KOPT-K1 (cell line): Measurements from ENCODE around the gene IFNAR2.
"Not testable (repeated sequence)": the region's sequence is repeated elsewhere in the genome, so short reads cannot be mapped to it uniquely, and the experiment has no call there.

Source experiments
- H3K27ac ChIP-seq: fragments of 200-600 bp; sonication (generic); 2 replicates; pipeline ENCODE4 v1.5.1; 2016; ENCODE audit warnings: antibody characterized with exemption, mild to moderate bottlenecking, low read depth, low read length; ENCODE audit not compliant: poor library complexity, severe bottlenecking
- H3K36me3 ChIP-seq: fragments of 200-600 bp; sonication (generic); 2 replicates; pipeline ENCODE4 v1.5.1; 2017; ENCODE audit warnings: antibody characterized with exemption, mild to moderate bottlenecking, low read length, moderate library complexity; ENCODE audit not compliant: insufficient read depth
- H3K9me3 ChIP-seq: fragments of 200-600 bp; sonication (generic); 2 replicates; pipeline ENCODE4 v1.5.1; 2017; ENCODE audit warnings: antibody characterized with exemption, low read length, mild to moderate bottlenecking; ENCODE audit not compliant: insufficient read depth, poor library complexity, severe bottlenecking

Gene IFNAR2

DNA sequence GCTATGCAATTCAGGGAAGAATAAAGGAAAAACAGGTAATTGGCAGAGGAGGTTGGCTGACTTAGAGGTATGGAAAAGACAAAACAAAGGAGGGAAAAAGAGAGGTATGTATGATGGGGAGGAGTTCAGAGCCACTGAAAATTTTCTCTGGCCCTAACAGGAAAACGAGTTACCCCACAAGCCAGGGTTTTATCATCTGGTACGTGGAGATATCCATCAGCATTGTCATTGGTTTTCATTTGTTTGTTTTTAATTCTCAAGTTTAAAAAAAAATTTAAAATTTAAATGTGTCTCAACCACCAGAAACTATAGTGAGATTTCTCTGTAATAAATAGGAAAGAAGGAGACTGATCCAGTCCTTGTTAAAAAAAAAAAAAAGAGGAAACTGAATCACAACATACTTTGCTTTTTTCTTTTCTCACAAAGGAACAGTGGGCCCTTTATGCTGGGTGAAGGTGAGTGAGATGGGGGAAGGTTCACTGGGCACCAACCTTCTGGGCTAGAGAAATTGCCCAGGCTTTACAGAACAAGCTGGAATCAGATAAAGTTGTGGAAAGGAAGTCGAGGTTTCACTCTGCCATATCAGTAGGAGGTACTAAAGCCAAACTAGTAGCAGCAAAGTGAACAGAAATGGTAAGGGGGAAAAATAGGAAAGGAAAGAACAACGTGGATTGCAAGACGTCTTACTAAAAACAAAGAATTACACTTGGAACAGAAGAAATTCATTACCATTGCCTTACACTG is 2.7 kb downstream of the IFNAR2 start:
- Histone ChIP-seq H3K9me3 (no peaks in the 10 kb centered on the region), H3K36me3 (peaks cover 40% of the 10 kb centered on the region), H3K27ac (peak overlapping the region; percentile 93)

GRCh38 chr21:33234635-33235520 is 5.1 kb downstream of the IFNAR2 start:
- Histone ChIP-seq H3K36me3 (peaks cover 59% of the 10 kb centered on the region), H3K9me3 (no peaks in the 10 kb centered on the region), H3K27ac (no peak overlapping the region)

GRCh38 chr21:33236013-33236686 is 6.4 kb downstream of the IFNAR2 start:
- peaks cover 59% of the 10 kb centered on the region for H3K36me3 ChIP-seq
- peak overlapping the region; percentile 32 for H3K27ac ChIP-seq
- H3K9me3 ChIP-seq, result no peaks in the 10 kb centered on the region

DNA sequence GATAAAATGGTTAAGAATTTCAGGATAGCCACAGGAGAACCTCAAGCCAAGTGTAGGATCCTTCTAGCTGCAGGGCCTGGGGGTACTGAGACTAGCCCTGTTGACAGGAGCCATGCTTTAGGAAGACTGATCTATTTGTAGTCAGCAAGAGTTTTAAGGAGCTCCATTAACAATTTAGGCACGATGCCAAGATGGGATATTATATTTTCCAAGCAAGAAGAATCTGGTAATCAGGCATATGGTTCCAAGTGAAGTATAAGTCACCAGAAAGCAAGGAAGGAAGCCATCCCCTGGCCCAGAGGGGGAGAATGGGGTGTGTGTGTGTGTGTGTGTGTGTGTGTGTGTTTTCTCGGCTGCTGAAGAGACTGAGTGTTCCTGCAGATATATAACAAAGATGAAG is 7.0 kb downstream of the IFNAR2 start:
- Histone ChIP-seq H3K36me3 (peaks cover 59% of the 10 kb centered on the region), H3K27ac (peak overlapping the region; percentile 32), H3K9me3 (no peaks in the 10 kb centered on the region)

GRCh38 chr21:33237486-33237885 is 7.7 kb downstream of the IFNAR2 start:
- Histone ChIP-seq H3K36me3 (peaks cover 64% of the 10 kb centered on the region), H3K9me3 (no peaks in the 10 kb centered on the region), H3K27ac (peak overlapping the region; percentile 57)

DNA sequence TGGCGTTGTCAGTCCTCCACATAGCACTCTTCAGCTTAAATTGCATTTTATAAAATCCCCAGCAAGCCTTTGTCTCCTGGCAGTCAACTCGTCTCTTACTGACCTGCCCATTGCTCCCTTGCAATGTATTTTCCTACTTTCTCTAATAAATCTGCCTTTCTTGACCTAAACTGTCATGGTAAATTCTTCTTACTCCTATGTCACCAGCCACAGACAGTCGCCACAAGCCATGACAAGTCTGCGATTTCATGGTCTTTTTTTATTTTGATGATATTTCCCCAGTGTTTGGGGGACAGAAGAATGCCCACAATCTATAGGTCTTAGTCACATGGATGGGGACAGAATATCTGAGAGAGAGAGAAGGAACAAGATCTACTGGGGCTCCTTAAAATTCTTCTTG is 8.4 kb downstream of the IFNAR2 start:
- peaks cover 69% of the 10 kb centered on the region for H3K36me3 ChIP-seq

DNA sequence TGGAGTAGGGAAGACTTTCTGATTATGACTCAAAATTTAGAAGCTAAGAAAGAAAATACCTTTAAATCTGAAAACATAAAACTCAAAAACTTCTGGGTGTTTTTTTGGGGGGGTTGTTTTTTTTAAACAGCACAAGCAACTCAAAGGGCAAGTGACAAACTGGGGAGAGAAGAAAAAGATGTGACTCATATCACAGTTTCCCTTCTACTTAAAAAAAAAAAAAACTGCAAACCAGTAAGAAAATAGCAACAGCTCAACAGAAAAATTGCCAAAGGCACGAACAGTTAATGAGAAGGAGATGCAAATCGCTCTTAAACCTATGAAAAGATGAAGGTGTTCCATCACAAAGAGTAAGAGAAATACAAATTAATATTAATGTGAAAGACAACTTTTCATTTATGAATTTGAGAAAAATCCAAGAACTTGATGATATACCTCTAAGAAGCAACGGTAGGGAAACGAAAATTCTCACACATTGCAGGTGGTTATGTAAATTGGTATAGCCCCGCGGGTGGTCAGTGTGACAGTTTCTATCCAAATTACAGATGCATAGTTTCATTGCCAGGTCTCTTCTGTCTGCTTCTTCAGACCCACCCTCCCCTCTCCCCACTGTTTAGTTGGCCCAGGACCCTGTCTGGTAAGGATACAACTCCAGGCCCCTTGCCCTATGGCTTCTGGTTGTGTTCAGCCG is 9.0 kb downstream of the IFNAR2 start:
- Histone ChIP-seq H3K36me3 (peaks cover 68% of the 10 kb centered on the region), H3K9me3 (no peaks in the 10 kb centered on the region), H3K27ac (peak overlapping the region; percentile 57)

More for the DNA sequence above, 8.4 kb downstream of the IFNAR2 start:
- Histone ChIP-seq H3K9me3 (no peaks in the 10 kb centered on the region), H3K27ac (peak overlapping the region; percentile 57)

GRCh38 chr21:33239559-33240127 is 9.9 kb downstream of the IFNAR2 start:
- Histone ChIP-seq H3K27ac (peak overlapping the region; percentile 57), H3K36me3 (peaks cover 64% of the 10 kb centered on the region)

GRCh38 chr21:33240404-33240803 is 10.7 kb downstream of the IFNAR2 start:
- H3K36me3 ChIP-seq, result peaks cover 64% of the 10 kb centered on the region
- H3K27ac ChIP-seq, result peak overlapping the region; percentile 57

More at GRCh38 chr21:33239559-33240127, 9.9 kb downstream of the IFNAR2 start:
- H3K9me3 ChIP-seq, result not testable (repeated sequence)

GRCh38 chr21:33241846-33242245 is 12.1 kb downstream of the IFNAR2 start:
- Histone ChIP-seq H3K36me3 (peaks cover 66% of the 10 kb centered on the region), H3K27ac (peak overlapping the region; percentile 57), H3K9me3 (no peaks in the 10 kb centered on the region)

More at GRCh38 chr21:33240404-33240803, 10.7 kb downstream of the IFNAR2 start:
- H3K9me3 ChIP-seq, result no peaks in the 10 kb centered on the region

DNA sequence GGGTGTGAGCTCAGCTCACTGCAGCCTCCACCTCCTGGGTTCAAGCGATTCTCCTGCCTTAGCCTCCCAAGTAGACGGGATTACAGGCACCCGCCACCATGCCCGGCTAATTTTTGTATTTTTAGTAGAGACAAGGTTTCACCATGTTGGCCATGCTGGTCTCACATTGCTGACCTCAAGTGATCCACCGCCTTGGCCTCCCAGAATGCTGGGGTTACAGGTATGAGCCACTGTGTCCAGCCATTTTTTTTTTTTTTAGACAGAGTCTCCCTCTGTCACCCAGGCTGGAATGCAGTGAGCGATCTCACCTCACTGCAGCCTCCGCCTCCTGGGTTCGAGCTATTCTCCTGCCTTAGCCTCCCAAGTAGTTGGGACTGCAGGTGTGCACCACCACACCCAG is 13.1 kb downstream of the IFNAR2 start:
- Histone ChIP-seq H3K27ac (peak overlapping the region; percentile 97), H3K36me3 (peaks cover 66% of the 10 kb centered on the region)
- not testable (repeated sequence) for H3K9me3 ChIP-seq

DNA sequence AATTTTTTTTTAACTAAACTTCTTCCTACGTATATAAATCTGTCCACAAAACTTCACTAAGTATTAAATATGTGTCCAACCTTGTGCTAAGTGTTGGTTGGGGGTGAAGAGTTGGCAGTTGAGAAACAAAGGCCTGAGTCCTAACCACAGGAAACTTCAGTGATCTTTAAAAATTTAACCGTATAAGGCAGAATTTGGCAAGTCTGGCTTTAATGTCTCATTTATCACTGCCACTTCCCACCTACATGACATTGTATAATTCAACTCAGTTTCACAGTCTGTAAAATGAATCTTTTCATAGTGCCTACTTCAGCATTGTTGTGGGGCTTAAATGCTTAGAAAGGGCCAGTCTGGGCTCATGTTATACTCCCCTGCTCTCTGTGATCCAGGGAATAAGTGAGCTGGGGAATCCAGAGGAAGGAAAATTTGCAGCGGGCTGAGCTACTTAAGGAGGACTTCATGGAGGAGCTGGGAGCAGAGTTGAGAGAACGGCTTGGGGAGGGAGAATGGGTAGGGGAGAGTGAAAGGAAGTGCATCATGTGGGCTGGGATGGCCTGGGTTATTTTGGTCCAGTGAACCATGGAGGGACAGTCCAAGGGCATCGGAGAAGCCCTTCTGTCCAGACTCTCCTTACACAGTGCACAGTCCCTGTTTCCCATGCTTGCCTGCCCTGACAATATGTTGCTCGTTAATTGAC is 14.5 kb downstream of the IFNAR2 start:
- Histone ChIP-seq H3K9me3 (no peaks in the 10 kb centered on the region), H3K27ac (peak overlapping the region; percentile 97)

GRCh38 chr21:33244779-33245105 is 15.0 kb downstream of the IFNAR2 start:
- Histone ChIP-seq H3K9me3 (no peaks in the 10 kb centered on the region), H3K27ac (peak overlapping the region; percentile 97), H3K36me3 (peaks cover 70% of the 10 kb centered on the region)

More for the DNA sequence above, 14.5 kb downstream of the IFNAR2 start:
- peaks cover 68% of the 10 kb centered on the region for H3K36me3 ChIP-seq
